ENCODE measurements around the gene MLN.

- no peak for TF ChIP-seq BHLHE40 (IDR thresholded peaks at IDR 0.05; ENCODE audit: low read depth, low read length)
- no peak for TF ChIP-seq CEBPB (IDR thresholded peaks at IDR 0.05; ENCODE audit: low read depth, low read length)
- TF ChIP-seq CTCF (conservative IDR thresholded peaks at IDR 0.05; ENCODE audit: low read depth, low read length) = no peak
Measured at GRCh38 chr6:33800248-33800969, 3.4 kb downstream of the MLN start.
